NK-92 (cell line): Measurements from ENCODE around the gene ATXN10.
"Not testable (repeated sequence)": the region's sequence is repeated elsewhere in the genome, so short reads cannot be mapped to it uniquely, and the experiment has no call there.

ENCODE experiments used
- DNase-seq: peaks from one replicate; lab custom pipeline; 2025; ENCODE audit not compliant: unreplicated experiment; lab: John Stamatoyannopoulos, UW

ATXN10 gene

GRCh38 chr22:45704648-45705047 lies 33.0 kb downstream of the ATXN10 start:
- no peak for DNase-seq

- no peak for DNase-seq
Observed at GRCh38 chr22:45707605-45708004, 36.0 kb downstream of the ATXN10 start.

GRCh38 chr22:45708145-45708544 lies 36.5 kb downstream of the ATXN10 start:
- DNase-seq = no peak

GRCh38 chr22:45709060-45709739 lies 37.6 kb downstream of the ATXN10 start:
- no peak for DNase-seq

- DNase-seq = no peak
Observed at GRCh38 chr22:45709866-45710265, 38.2 kb downstream of the ATXN10 start.

GRCh38 chr22:45710469-45710868 lies 38.8 kb downstream of the ATXN10 start:
- DNase-seq = no peak

- DNase-seq = not testable (repeated sequence)
Observed at GRCh38 chr22:45714390-45714789, 42.8 kb downstream of the ATXN10 start.

GRCh38 chr22:45717789-45718188 lies 46.2 kb downstream of the ATXN10 start:
- DNase-seq = no peak

GRCh38 chr22:45718391-45718790 lies 46.8 kb downstream of the ATXN10 start:
- no peak for DNase-seq

GRCh38 chr22:45720839-45721378 lies 49.3 kb downstream of the ATXN10 start:
- no peak for DNase-seq

GRCh38 chr22:45722006-45722405 lies 50.4 kb downstream of the ATXN10 start:
- DNase-seq = no peak

- DNase-seq = no peak
Observed at GRCh38 chr22:45726081-45726480, 54.4 kb downstream of the ATXN10 start.

- no peak for DNase-seq
Observed at GRCh38 chr22:45731041-45731797, 59.6 kb downstream of the ATXN10 start.

GRCh38 chr22:45731798-45732495 lies 60.3 kb downstream of the ATXN10 start:
- no peak for DNase-seq

GRCh38 chr22:45735273-45735672 lies 63.6 kb downstream of the ATXN10 start:
- no peak for DNase-seq

GRCh38 chr22:45738206-45738605 lies 66.6 kb downstream of the ATXN10 start:
- no peak for DNase-seq

- no peak for DNase-seq
Observed at GRCh38 chr22:45740236-45740635, 68.6 kb downstream of the ATXN10 start.

- DNase-seq = no peak
Observed at GRCh38 chr22:45742866-45743450, 71.3 kb downstream of the ATXN10 start.

- no peak for DNase-seq
Observed at GRCh38 chr22:45743687-45744086, 72.1 kb downstream of the ATXN10 start.

- DNase-seq = no peak
Observed at GRCh38 chr22:45744442-45744841, 72.8 kb downstream of the ATXN10 start.

- DNase-seq = no peak
Observed at GRCh38 chr22:45750626-45751025, 79.0 kb downstream of the ATXN10 start.
